ENCODE measurements around the gene SLC8A3. TPM values are rescaled to one million over a fixed set of nuclear protein-coding genes. Genes with fewer than 3 reads are reported as not detected.

The SLC8A3 gene
- total and polyA plus RNA-seq, 9 of the 15 experiments (the other 6 are each of a cell fraction or from before 2014, with no cell fraction given) = not detected

- H3K79me2 ChIP-seq (ENCODE audit: control insufficient read depth, insufficient read depth, low read length) = no peaks in the 10 kb centered on the region
- H3K4me2 ChIP-seq (ENCODE audit: insufficient read depth, low read length) = no peak overlapping the region
- no peak overlapping the region for H2AFZ ChIP-seq (ENCODE audit: low read depth, low read length)
- CTCF ChIA-PET (ENCODE audit: low intra/inter-chr PET ratio) = no interaction called here
- DNase-seq (ENCODE audit: extremely low read depth in 1 of 4, low spot score in 3 of 4) (peak in 1 of 4 experiments; percentile 3), FAIRE-seq (no peak), ATAC-seq (peak; percentile 52; the same call in 1 of the 3 replicates)
- H3K4me1 ChIP-seq (replicated peaks in 1 of 2; ENCODE audit: control insufficient read depth in 2 of 2, insufficient read depth in 2 of 2, low read length in 2 of 2) = no peaks in the 10 kb centered on the region
- no peaks in the 10 kb centered on the region for H4K20me1 ChIP-seq (replicated peaks; ENCODE audit: control insufficient read depth, insufficient read depth, low read length)
- in situ Hi-C loops (cut with MboI) = no loop called here
- H3K36me3 ChIP-seq (ENCODE audit: control insufficient read depth, insufficient read depth, low read length) = no peaks in the 10 kb centered on the region
- H3K4me3 ChIP-seq = no peak overlapping the region
- intact Hi-C loops (cut with micrococcal nuclease) = no loop called here
- no peak overlapping the region for H3K27ac ChIP-seq (ENCODE audit: extremely low read depth, low read depth, low read length)
- BruUV-seq (replicated peaks) = no TSS peak
- no peaks in the 10 kb centered on the region for H3K9me1 ChIP-seq (ENCODE audit: control insufficient read depth, insufficient read depth, low read length)
- peaks cover 0 to 13% of the 10 kb centered on the region in 2 experiments; a peak in 2 of 5 replicates for H3K27me3 ChIP-seq (ENCODE audit: control insufficient read depth in 2 of 2, insufficient read depth in 2 of 2, low read length in 2 of 2)
- 0% methylated on average over 2 of the region's 2 CpGs for WGBS (ENCODE audit: insufficient coverage, low coverage, missing lambda C conversion rate)
- H3K9me3 ChIP-seq (replicated peaks; ENCODE audit: control insufficient read depth, insufficient read depth, low read depth, low read length) = no peaks in the 10 kb centered on the region
- POLR2A ChIA-PET = no interaction called here
- H3K9ac ChIP-seq (ENCODE audit: insufficient read depth in 1 of 2, low read depth in 2 of 2, low read length in 2 of 2) = no peak overlapping the region
- no peak for TF ChIP-seq NFXL1 (CRISPR knock-in tag; IDR thresholded peaks at IDR 0.05)
- TF ChIP-seq RREB1 (CRISPR knock-in tag; IDR thresholded peaks at IDR 0.05) = no peak
- no peak for TF ChIP-seq ZBTB34 (CRISPR knock-in tag; IDR thresholded peaks at IDR 0.05)
- TF ChIP-seq FOXM1 (IDR thresholded peaks at IDR 0.05; ENCODE audit: low read depth) = no peak
- no peak for TF ChIP-seq FOXM1 (CRISPR knock-in tag; IDR thresholded peaks at IDR 0.05; ENCODE audit: low read depth)
- no peak for TF ChIP-seq HCFC1 (IDR thresholded peaks at IDR 0.05; ENCODE audit: low read depth, low read length)
- TF ChIP-seq GTF3C2 (IDR thresholded peaks at IDR 0.05; ENCODE audit: borderline replicate concordance, extremely low read depth, insufficient read length) = no peak
- TF ChIP-seq TSC22D4 (tag; IDR thresholded peaks at IDR 0.05) = no peak
- no peak for TF ChIP-seq ATF6 (CRISPR knock-in tag; IDR thresholded peaks at IDR 0.05)
- TF ChIP-seq FUS (optimal IDR thresholded peaks at IDR 0.05; ENCODE audit: low read depth, low read length) = no peak
- TF ChIP-seq ZNF507 (tag; conservative IDR thresholded peaks at IDR 0.05) = no peak
Measured at GRCh38 chr14:70192915-70193314, 4.2 kb upstream of the SLC8A3 start.
